ENCODE results near the gene TMA7. TPM values are rescaled to one million over a fixed set of nuclear protein-coding genes. Genes with fewer than 3 reads are reported as not detected.

TMA7 gene
- total RNA-seq, 4 donors from 2014 or later, result 122 to 281 (median 190) TPM

- Histone ChIP-seq H3K9me3 (no peaks in the 10 kb centered on the region), H3K4me3 (no peak overlapping the region), H3K27me3 (no peaks in the 10 kb centered on the region), H3K4me1 (peaks cover 69% of the 10 kb centered on the region), H3K36me3 (peaks cover 10% of the 10 kb centered on the region), H3K27ac (peak overlapping the region; percentile 11)
- WGBS, result 87% methylated on average over 7 of the region's 7 CpGs
- TF ChIP-seq CTCF (IDR thresholded peaks at IDR 0.05), result no peak
- no peak for TF ChIP-seq POLR2AphosphoS5 (IDR thresholded peaks at IDR 0.05)
- no peak for TF ChIP-seq EP300 (IDR thresholded peaks at IDR 0.05)
- no peak for TF ChIP-seq POLR2A (IDR thresholded peaks at IDR 0.05)
- no peak for DNase-seq (ENCODE audit: low spot score in 2 of 2)
Observed at GRCh38 chr3:48436855-48437254, 3.2 kb upstream of the TMA7 start.

DNA sequence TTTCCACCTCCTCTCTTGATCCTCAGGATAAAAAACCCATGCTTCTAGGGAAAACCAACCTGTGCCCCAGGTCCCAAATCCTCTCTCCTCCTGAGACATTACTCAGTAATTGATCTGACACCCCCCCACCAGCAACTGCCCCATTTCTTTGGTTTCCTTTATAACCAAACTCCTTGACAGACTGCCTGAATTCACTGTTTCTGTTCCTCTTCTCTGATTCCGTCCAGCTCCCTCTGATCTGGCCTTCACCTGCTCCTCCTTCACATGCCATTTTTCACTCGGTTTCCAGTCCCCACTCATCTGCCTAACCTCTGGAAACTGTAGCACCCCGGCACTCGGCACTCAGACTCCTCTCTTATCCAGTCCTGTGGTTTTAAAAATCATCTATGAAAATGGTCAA, 2.2 kb upstream of the TMA7 start:
- no peak overlapping the region for H3K4me3 ChIP-seq
- no peaks in the 10 kb centered on the region for H3K27me3 ChIP-seq
- no peaks in the 10 kb centered on the region for H3K9me3 ChIP-seq
- peaks cover 65% of the 10 kb centered on the region for H3K4me1 ChIP-seq
- peaks cover 14% of the 10 kb centered on the region for H3K36me3 ChIP-seq
- WGBS, result 75% methylated on average over 4 of the region's 4 CpGs
- no peak overlapping the region for H3K27ac ChIP-seq
- TF ChIP-seq POLR2AphosphoS5 (IDR thresholded peaks at IDR 0.05) (no peak), POLR2A (IDR thresholded peaks at IDR 0.05) (no peak), EP300 (IDR thresholded peaks at IDR 0.05) (no peak), CTCF (IDR thresholded peaks at IDR 0.05) (no peak)
- DNase-seq (ENCODE audit: low spot score in 2 of 2), result no peak

DNA sequence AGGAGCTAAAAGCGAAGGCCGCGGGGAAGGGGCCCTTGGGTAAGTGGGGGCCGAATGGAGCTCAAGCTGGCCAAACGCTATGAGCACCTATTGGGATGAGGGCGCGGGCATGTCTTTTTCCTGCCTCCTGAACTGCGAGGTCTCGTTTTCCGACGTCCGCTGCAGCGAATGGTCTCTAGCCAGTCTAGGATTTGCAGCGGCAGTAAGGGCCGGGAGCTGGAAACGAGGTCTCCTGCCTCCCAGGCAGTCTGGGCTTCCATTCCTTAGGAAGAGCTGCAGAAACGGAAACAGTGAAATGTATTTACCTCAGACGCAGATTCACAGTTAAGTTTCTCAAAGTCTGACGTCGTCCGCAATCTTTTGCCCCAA, 517 bp downstream of the TMA7 start:
- TF ChIP-seq POLR2A (IDR thresholded peaks at IDR 0.05) (no peak), POLR2AphosphoS5 (IDR thresholded peaks at IDR 0.05) (no peak), EP300 (IDR thresholded peaks at IDR 0.05) (no peak), CTCF (IDR thresholded peaks at IDR 0.05) (no peak)
- Histone ChIP-seq H3K9me3 (no peaks in the 10 kb centered on the region), H3K4me3 (peak overlapping the region; percentile 90), H3K27ac (peak overlapping the region; percentile 97), H3K4me1 (peaks cover 41% of the 10 kb centered on the region), H3K36me3 (peaks cover 22% of the 10 kb centered on the region), H3K27me3 (no peaks in the 10 kb centered on the region)
- under 1% methylated on average over 21 of the region's 21 CpGs for WGBS
- no peak for DNase-seq (ENCODE audit: low spot score in 2 of 2)

GRCh38 chr3:48441940-48442339, 1.9 kb downstream of the TMA7 start:
- H3K27ac ChIP-seq, result no peak overlapping the region
- H3K27me3 ChIP-seq, result no peaks in the 10 kb centered on the region
- H3K4me1 ChIP-seq, result peaks cover 40% of the 10 kb centered on the region
- H3K36me3 ChIP-seq, result peaks cover 22% of the 10 kb centered on the region
- no peak overlapping the region for H3K4me3 ChIP-seq
- 77% methylated on average over 6 of the region's 6 CpGs for WGBS
- no peaks in the 10 kb centered on the region for H3K9me3 ChIP-seq
- TF ChIP-seq POLR2AphosphoS5 (IDR thresholded peaks at IDR 0.05), result no peak
- TF ChIP-seq EP300 (IDR thresholded peaks at IDR 0.05), result no peak
- no peak for TF ChIP-seq CTCF (IDR thresholded peaks at IDR 0.05)
- TF ChIP-seq POLR2A (IDR thresholded peaks at IDR 0.05), result no peak
- DNase-seq (ENCODE audit: low spot score in 2 of 2), result no peak

DNA sequence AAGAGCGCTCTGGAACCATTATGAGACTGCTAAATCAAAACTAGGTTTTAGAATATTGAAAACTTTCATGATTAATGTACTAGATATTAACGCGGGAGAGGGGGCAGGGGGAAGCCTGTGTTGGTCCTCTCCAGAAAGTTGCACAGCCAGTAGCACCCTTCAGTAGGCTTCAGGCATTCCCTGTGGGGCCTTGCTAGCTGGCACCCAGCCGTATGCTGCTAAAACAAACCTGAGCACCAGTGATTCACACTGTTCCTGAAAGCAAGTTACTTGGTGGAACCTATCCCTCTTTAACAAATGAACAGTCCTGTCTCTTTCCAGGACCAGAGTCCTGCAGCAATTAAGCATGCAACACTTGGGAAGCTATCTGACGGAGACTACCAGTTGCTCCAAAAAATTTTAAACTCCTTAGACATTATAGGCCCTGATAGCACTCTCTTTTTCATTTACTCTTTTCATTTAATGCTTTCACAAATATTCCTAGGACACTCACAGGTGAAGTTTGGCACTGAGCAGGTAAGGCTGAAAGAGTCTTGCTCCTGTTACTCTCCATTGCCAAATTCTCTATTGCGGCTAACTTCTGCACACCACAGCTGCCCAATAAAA, 5.3 kb downstream of the TMA7 start:
- peaks cover 37% of the 10 kb centered on the region for H3K4me1 ChIP-seq
- DNase-seq (ENCODE audit: low spot score in 2 of 2), result no peak
- WGBS, result 83% methylated on average over 5 of the region's 6 CpGs
- H3K9me3 ChIP-seq, result no peaks in the 10 kb centered on the region
- H3K27me3 ChIP-seq, result no peaks in the 10 kb centered on the region
- TF ChIP-seq POLR2AphosphoS5 (IDR thresholded peaks at IDR 0.05) (no peak), POLR2A (IDR thresholded peaks at IDR 0.05) (no peak), EP300 (IDR thresholded peaks at IDR 0.05) (no peak), CTCF (IDR thresholded peaks at IDR 0.05) (no peak)
- H3K4me3 ChIP-seq, result peak overlapping the region; percentile 91
- peaks cover 22% of the 10 kb centered on the region for H3K36me3 ChIP-seq
- no peak overlapping the region for H3K27ac ChIP-seq
